HEK293T (cell line): ENCODE data around the gene PTPRD.

Experiments
- BHLHE40 ChIP-seq: fragments of 450-650 bp; IDR thresholded peaks from 2 replicates; pipeline ENCODE4 v1.6.1; 2016; ENCODE audit warnings: mild to moderate bottlenecking, moderate library complexity, borderline replicate concordance
- FOXK2 ChIP-seq: fragments of 450-650 bp; IDR thresholded peaks from 2 replicates; pipeline ENCODE4 v1.6.1; 2016; ENCODE audit warnings: mild to moderate bottlenecking
- HDGF ChIP-seq: fragments of 450-650 bp; IDR thresholded peaks from 2 replicates; pipeline ENCODE4 v1.6.1; 2017; ENCODE audit warnings: antibody characterized with exemption, borderline replicate concordance
- LEF1 ChIP-seq: fragments of 450-650 bp; IDR thresholded peaks from 2 replicates; pipeline ENCODE4 v1.6.1; 2017; ENCODE audit warnings: mild to moderate bottlenecking, borderline replicate concordance
- NFRKB ChIP-seq: fragments of 450-650 bp; IDR thresholded peaks from 2 replicates; pipeline ENCODE4 v1.6.1; 2016; ENCODE audit warnings: mild to moderate bottlenecking, moderate library complexity
- ZNF384 ChIP-seq: fragments of 450-650 bp; IDR thresholded peaks from 2 replicates; pipeline ENCODE4 v1.6.1; 2016

- TF ChIP-seq ZNF384 (no peak), FOXK2 (no peak), BHLHE40 (no peak), NFRKB (no peak), HDGF (no peak), LEF1 (no peak)
Observed at GRCh38 chr9:10661994-10662393, 49.2 kb upstream of the PTPRD start.
